IPS DF 6.9 (cell line): ENCODE measurements around the gene AFAP1.

Experiments
- DNase-seq: peaks from one replicate; pipeline ENCODE4 v3.0.0-alpha.2; 2013; ENCODE audit warnings: low read depth, low spot score
- H3K27ac ChIP-seq: one replicate; pipeline ENCODE4 v1.5.1; 2013; ENCODE audit warnings: low read length, control low read depth
- H3K27me3 ChIP-seq: 2 replicates; pipeline ENCODE4 v1.6.1; 2013; ENCODE audit warnings: mild to moderate bottlenecking, low read length; ENCODE audit not compliant: control insufficient read depth, insufficient read depth
- H3K36me3 ChIP-seq: 2 replicates; pipeline ENCODE4 v1.6.1; 2013; ENCODE audit warnings: low read length; ENCODE audit not compliant: control insufficient read depth, insufficient read depth
- H3K4me1 ChIP-seq: 2 replicates; pipeline ENCODE4 v1.6.1; 2013; ENCODE audit warnings: low read length; ENCODE audit not compliant: control insufficient read depth, insufficient read depth
- H3K4me3 ChIP-seq: 2 replicates; pipeline ENCODE4 v1.5.1; 2013; ENCODE audit warnings: mild to moderate bottlenecking, low read length
- H3K9me3 ChIP-seq: 2 replicates; pipeline ENCODE4 v1.6.1; 2013; ENCODE audit warnings: low read length, inconsistent platforms; ENCODE audit not compliant: control insufficient read depth, insufficient read depth
- WGBS: extraction: QIAGEN DNeasy Blood & Tissue Kit; methylation state at CpG from one replicate; pipeline ENCODE4 v1.1.7; 2013; ENCODE audit warnings: mixed read lengths, missing lambda C conversion rate; ENCODE audit not compliant: insufficient read length, insufficient coverage; 5-methylcytosine and 5-hydroxymethylcytosine counted together

The AFAP1 gene

DNA sequence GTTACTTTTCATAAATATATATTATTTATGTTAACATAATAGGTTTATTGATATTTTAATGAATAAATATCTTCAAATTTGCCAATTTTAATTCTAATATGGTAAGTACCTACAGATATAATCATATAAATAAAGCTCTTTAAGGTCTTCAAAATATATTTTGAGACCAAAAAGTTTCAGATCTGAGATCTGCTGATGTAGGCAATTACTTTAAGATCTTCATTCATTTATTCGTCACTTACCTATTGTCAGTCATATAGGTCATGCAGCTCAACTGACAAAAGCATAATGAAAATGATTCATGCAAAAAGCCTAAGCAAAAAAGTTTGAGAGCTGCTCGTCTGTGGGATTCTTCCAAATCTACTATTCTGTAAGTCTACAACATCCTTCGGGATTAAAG is 64.8 kb downstream of the AFAP1 start:
- Histone ChIP-seq H3K27ac (no peak overlapping the region), H3K9me3 (no peaks in the 10 kb centered on the region), H3K4me3 (no peak overlapping the region), H3K27me3 (no peaks in the 10 kb centered on the region), H3K36me3 (0 out of 2 replicates have a peak, but pooled peaks cover 3% of the 10 kb centered on the region), H3K4me1 (no peaks in the 10 kb centered on the region)
- no CpG with 5 or more reads among the region's 3 CpGs for WGBS
- DNase-seq: no peak

DNA sequence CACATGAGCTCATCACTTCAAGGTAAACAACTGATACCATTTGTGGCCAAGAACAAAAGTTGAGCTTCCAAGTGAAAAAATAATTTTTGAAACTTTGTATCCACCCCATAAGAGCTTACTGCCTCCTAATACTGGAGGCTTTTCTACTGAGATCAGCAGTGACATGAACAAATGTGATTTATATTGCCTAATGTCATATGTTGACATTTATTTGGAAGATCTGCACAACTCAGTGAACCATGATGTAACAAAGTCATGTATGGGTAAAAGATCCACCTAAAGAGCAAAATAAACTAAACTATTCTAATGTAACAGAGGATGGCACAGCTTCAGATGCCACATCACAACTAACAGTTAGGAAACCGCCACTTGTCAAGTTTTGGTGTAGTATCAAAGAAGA is 65.8 kb downstream of the AFAP1 start:
- H3K4me3 ChIP-seq: no peak overlapping the region
- no peaks in the 10 kb centered on the region for H3K27me3 ChIP-seq
- H3K9me3 ChIP-seq: no peaks in the 10 kb centered on the region
- 0 out of 2 replicates have a peak, but pooled peaks cover 3% of the 10 kb centered on the region for H3K36me3 ChIP-seq
- no peaks in the 10 kb centered on the region for H3K4me1 ChIP-seq
- WGBS: no CpG with 5 or more reads among the region's 1 CpG
- no peak overlapping the region for H3K27ac ChIP-seq
- no peak for DNase-seq

DNA sequence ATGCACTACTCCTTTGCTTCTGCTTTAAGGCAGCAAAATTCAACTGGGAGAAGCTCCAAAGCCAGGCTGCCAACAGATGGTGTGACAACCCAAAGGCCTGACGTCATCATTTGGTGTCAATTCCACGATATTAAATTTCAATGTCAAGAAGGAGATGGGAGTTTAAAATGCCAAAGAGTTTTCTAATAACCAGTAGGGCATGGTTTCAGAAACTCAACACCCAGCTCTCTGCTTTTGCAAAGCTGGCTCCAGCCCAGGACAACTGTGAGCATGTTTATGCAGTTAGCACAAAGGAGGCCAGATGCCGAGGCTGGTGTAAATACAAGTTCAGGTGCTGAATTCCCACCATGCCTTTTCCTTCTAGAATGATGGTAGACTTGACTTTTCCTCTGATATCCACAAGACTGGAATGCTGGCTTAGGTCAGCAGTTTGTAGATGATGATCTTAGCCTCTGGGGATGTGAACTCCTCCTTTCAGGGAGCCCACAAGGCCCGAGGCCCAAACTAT is 67.3 kb downstream of the AFAP1 start:
- Histone ChIP-seq H3K4me1 (0 out of 2 replicates have a peak, but pooled peaks cover 2% of the 10 kb centered on the region), H3K4me3 (no peak overlapping the region), H3K36me3 (0 out of 2 replicates have a peak, but pooled peaks cover 3% of the 10 kb centered on the region), H3K27ac (no peak overlapping the region), H3K9me3 (no peaks in the 10 kb centered on the region), H3K27me3 (no peaks in the 10 kb centered on the region)
- WGBS: no CpG with 5 or more reads among the region's 4 CpGs
- DNase-seq: no peak

DNA sequence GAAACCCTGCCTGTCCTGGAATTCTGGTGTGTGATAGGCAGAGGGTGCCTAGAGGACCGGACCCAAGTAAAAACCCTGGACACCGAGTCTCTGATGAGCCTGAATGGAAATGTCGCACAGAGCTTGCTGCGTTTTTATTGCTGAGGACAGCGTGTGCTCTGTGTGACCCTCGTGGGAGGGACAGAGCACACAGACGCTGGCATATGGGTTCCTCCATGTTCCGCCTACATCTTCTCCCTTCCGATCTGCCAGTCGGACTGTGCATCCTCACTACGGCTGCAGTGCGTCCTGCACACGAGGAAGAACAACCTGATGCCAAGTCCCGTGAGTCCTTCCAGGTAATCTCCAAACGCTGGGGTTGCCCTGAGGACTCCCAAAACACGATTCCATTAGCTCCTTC is 68.3 kb downstream of the AFAP1 start:
- 0 out of 2 replicates have a peak, but pooled peaks cover 2% of the 10 kb centered on the region for H3K4me1 ChIP-seq
- H3K27ac ChIP-seq: no peak overlapping the region

DNA sequence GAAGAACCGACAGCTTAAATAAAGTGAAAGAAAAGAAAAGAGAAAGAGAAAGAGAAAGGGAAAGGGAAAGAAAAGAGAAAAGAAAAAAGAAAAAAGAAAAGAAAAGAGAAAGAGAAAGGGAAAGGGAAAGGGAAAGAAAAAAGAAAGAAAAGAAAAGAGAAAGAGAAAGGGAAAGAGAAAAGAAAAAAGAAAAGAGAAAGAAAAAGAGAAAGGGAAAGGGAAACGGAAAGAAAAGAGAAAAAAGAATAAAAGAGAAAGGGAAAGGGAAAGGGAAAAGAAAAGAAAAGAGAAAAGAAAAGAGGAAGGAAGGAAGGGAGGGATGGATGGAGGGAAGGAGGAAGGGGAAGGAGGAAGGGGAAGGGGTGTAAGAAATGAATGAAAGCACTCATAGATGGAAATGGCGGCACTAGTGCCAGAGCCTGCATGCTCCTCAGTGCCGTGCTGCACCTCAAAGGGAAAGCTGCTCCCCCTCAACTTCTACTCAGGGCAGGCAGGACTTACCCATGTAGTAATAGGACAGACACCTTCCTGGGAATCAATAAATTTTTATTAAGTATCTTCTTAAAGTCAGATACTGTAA is 70.7 kb downstream of the AFAP1 start:
- Histone ChIP-seq H3K4me1 (0 out of 2 replicates have a peak, but pooled peaks cover 2% of the 10 kb centered on the region), H3K27ac (no peak overlapping the region), H3K27me3 (no peaks in the 10 kb centered on the region), H3K36me3 (0 out of 2 replicates have a peak, but pooled peaks cover 3% of the 10 kb centered on the region), H3K4me3 (no peak overlapping the region), H3K9me3 (no peaks in the 10 kb centered on the region)
- no peak for DNase-seq
- WGBS: no CpG with 5 or more reads among the region's 4 CpGs

More for the DNA sequence above, 68.3 kb downstream of the AFAP1 start:
- H3K27me3 ChIP-seq: no peaks in the 10 kb centered on the region
- no peak overlapping the region for H3K4me3 ChIP-seq
- no peak for DNase-seq
- H3K9me3 ChIP-seq: no peaks in the 10 kb centered on the region
- WGBS: no CpG with 5 or more reads among the region's 16 CpGs
- H3K36me3 ChIP-seq: 0 out of 2 replicates have a peak, but pooled peaks cover 3% of the 10 kb centered on the region

DNA sequence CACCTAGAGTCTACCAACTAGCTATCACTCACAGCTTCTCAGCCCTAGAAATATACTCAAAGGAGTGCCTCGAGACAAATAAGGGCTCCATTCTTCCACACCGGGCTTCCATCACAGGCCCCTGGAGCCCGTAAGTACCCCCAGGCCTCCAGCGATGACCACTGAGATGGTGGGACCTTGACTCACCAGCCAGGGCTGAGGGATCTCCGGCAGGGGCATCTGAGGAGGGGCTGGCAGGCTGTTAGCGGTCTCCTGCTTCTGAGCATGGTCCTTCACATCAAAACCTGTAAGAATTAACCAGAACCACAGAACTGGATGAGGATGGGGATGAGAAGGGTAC is 71.3 kb downstream of the AFAP1 start:
- H3K27ac ChIP-seq: no peak overlapping the region
- 0 out of 2 replicates have a peak, but pooled peaks cover 3% of the 10 kb centered on the region for H3K36me3 ChIP-seq
- WGBS: no CpG with 5 or more reads among the region's 6 CpGs

DNA sequence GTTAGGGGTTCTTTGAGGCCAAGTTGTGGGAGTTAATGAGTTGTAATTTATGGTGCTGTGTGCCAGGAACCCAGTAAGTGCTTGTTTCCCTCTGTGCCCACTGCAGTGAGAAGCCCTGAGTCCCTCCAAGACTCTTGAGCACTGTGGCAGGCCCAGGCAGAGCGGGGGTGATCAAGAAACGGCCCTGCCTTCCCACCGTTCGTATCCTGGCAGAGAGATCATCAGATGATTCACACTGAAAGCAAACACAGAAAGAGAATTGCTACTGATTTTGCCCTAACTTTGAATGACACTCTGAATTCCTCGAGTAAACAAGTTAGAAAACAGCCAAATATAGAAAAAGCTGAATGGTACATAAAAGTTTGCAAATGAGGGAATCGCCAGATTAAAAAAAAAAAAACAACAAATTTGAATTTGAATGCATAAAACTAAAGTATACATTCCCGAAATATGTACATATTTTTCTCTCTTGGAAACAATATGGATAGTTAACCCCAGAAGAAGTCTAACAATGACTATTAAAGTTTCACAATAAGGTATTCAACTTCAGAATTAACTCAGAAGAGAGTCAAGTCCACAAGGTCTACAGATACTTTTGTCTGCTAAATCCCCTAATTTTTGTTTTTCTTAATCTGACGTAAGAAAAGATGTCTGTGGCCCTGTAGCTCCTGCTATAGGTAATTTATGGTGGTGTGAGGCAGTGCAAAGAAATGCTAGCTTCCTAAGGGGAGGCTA is 71.8 kb downstream of the AFAP1 start:
- WGBS: no CpG with 5 or more reads among the region's 8 CpGs
- 0 out of 2 replicates have a peak, but pooled peaks cover 3% of the 10 kb centered on the region for H3K36me3 ChIP-seq
- DNase-seq: no peak
- no peaks in the 10 kb centered on the region for H3K9me3 ChIP-seq
- H3K27me3 ChIP-seq: no peaks in the 10 kb centered on the region
- H3K4me1 ChIP-seq: 0 out of 2 replicates have a peak, but pooled peaks cover 2% of the 10 kb centered on the region
- H3K4me3 ChIP-seq: no peak overlapping the region
- no peak overlapping the region for H3K27ac ChIP-seq

More for the DNA sequence above, 71.3 kb downstream of the AFAP1 start:
- no peak for DNase-seq
- 0 out of 2 replicates have a peak, but pooled peaks cover 2% of the 10 kb centered on the region for H3K4me1 ChIP-seq
- H3K4me3 ChIP-seq: no peak overlapping the region
- no peaks in the 10 kb centered on the region for H3K27me3 ChIP-seq
- H3K9me3 ChIP-seq: no peaks in the 10 kb centered on the region

DNA sequence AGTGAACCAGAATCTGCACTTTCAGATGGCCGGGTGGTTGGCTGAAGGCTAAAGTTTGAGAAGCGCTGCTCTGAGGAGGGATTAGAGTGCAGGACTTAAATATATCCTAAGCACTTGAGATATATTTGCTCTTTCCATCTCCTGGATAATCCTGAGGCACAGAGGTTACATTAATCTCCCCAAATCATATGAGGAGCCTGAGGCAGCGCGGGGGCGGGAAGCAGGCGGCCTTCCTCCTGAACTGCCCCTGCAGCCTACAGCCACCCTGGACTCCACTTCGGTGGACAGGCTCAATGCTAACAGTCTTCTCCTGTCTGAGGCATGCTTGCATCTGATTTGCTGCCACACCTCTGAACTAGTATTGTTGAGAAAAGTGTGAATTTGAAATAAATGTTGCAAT is 72.5 kb downstream of the AFAP1 start:
- Histone ChIP-seq H3K36me3 (0 out of 2 replicates have a peak, but pooled peaks cover 3% of the 10 kb centered on the region), H3K27ac (no peak overlapping the region), H3K9me3 (no peaks in the 10 kb centered on the region), H3K4me1 (0 out of 2 replicates have a peak, but pooled peaks cover 2% of the 10 kb centered on the region), H3K27me3 (no peaks in the 10 kb centered on the region), H3K4me3 (no peak overlapping the region)
- no peak for DNase-seq
- WGBS: no CpG with 5 or more reads among the region's 7 CpGs

DNA sequence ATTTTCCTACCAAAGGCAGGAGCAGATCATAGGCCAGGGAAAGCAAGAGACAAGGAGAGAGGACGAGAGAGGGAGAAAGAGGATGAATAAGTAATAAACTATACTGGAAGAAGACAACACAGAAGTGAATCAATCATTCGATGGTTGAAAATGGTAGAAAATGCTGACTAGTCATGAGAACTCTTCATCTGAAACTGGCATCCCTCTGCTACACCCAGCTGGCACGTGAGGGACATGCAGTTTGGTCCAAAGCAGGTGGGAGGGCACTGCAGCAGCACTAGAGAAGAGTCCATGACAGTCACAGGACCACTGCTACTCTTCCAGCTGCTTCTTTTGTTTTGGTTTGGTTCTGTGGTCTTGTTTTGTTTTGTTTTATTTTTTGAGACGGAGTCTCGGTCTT is 74.1 kb downstream of the AFAP1 start:
- Histone ChIP-seq H3K27ac (no peak overlapping the region), H3K36me3 (no peaks in the 10 kb centered on the region)
- whole genome bisulfite sequencing: no CpG with 5 or more reads among the region's 5 CpGs

DNA sequence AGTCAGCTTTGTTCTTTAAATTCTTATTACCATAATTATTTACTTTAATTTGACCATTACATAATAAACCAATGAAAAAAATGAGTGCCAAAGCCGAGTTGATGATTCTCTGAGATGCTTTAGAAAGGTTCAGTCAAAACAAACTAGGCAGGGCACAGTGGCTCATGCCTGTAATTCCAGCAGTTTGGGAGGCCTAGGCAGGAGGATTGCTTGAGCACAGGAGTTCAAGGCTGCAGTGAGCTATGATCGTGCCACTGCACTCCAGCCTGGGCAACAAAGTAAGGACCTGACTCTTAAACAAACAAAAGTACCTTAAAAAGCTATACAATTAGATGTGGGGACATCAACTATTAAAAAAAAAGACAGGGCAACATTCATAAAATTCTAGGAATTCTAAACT is 75.0 kb downstream of the AFAP1 start:
- Histone ChIP-seq H3K27me3 (no peaks in the 10 kb centered on the region), H3K36me3 (no peaks in the 10 kb centered on the region), H3K4me3 (no peak overlapping the region), H3K4me1 (peaks cover 5% of the 10 kb centered on the region; the same call in 1 of the 2 replicates), H3K27ac (no peak overlapping the region), H3K9me3 (no peaks in the 10 kb centered on the region)
- WGBS: no CpG with 5 or more reads among the region's 2 CpGs
- no peak for DNase-seq

More for the DNA sequence above, 74.1 kb downstream of the AFAP1 start:
- Histone ChIP-seq H3K4me1 (peaks cover 5% of the 10 kb centered on the region; the same call in 1 of the 2 replicates), H3K9me3 (no peaks in the 10 kb centered on the region), H3K4me3 (no peak overlapping the region), H3K27me3 (no peaks in the 10 kb centered on the region)
- no peak for DNase-seq
